ENCODE results near the gene HMX1. TPM values are rescaled to one million over a fixed set of nuclear protein-coding genes. Genes with fewer than 3 reads are reported as not detected.

Gene HMX1
- polyA plus RNA-seq, 4 donors, result not detected

DNA sequence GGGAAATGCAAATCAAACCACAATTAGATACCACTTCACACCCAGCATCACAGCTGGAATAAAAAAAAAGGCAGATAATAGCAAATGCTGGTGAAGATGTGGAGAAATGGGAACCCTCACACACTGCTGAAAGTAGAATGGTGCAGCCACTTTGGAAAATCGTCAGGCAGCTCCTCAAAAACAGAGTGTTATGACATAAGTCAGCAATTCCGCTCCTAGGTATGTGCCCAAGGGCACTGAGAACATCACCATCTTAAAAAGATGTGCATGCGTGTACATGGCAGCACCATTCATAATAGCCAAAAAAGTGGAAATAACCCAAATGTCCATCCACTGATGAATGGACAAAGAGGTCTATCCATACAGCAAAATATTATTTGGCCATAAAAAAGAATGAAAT is 28.0 kb downstream of the HMX1 start:
- DNase-seq (ENCODE audit: low read depth in 4 of 4, low spot score in 2 of 4), result no peak

DNA sequence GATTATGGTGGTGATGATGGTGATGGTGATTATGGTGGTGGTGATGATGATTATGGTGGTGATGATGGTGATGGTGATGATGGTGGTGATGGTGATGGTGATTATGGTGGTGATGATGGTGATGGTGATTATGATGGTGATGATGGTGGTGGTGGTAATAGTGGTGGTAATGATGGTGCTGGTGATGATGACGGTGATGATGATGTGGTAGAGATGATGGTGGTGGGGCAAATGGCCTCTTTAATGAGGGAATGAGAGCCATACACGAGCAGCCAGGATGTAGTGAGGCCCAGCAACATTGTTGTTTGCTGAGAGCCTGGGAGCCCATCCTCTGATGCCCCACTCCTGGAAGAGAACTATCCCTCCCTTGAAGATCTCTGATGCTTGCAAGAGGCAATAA is 29.0 kb downstream of the HMX1 start:
- DNase-seq (ENCODE audit: low read depth in 4 of 4, low spot score in 2 of 4), result no peak

DNA sequence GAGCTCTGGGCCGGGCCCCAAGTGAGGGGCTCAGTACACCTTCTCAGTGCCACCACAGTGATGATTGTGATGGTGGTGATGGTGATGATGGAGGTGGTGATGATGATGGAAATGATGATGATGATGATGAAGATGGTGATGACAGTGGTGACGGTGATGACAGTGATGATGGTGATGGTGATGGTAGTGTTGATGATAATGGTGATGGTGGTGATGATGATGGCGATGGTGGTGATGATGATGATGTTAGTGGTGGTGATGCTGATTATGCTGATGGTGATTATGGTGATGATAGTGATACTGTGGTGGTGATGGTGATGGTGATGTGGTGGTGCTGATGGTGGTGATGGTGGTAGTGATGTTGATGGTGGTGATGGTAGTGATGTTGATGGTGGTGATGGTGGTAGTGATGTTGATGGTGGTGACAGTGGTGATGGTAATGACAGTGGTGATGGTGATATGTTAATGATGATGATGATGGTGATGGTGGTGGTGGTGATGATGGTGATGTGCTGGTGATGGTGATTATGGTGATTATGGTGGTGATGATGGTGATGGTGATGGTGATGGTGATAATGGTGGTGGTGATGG is 29.9 kb downstream of the HMX1 start:
- no peak for DNase-seq (ENCODE audit: low read depth in 4 of 4, low spot score in 2 of 4)

DNA sequence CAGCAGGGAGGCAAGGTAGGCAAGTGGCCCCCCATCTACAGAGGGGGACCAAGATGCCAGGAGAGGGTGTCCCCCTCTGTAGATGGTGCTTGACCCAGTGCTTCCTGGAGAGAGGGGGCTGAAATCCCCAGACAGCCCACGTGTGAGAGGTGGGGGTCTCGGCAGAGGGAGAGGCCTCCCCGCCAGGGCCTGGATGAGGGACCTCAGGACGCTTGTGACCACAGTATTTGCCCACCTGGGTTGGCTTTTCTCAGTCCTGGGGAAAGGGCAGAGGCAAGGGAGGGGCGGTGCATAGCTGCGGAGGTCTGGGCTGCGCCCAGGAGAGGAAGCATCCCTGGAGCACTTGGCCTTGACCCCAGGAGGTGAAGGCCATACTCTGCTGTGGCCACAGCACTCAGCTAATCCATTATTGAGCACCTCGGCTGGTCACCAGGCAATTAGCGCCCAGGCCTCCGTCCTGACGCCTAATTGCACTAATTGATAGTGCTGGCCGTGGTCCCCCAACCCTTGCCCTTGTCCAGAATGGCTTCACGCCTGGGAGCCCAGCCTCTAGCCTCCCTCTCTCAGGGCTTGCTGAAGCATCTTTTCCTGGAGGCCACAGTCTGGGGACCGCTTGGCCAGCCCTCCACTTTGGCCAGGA is 30.7 kb downstream of the HMX1 start:
- no peak for DNase-seq (ENCODE audit: low read depth in 4 of 4, low spot score in 2 of 4)

DNA sequence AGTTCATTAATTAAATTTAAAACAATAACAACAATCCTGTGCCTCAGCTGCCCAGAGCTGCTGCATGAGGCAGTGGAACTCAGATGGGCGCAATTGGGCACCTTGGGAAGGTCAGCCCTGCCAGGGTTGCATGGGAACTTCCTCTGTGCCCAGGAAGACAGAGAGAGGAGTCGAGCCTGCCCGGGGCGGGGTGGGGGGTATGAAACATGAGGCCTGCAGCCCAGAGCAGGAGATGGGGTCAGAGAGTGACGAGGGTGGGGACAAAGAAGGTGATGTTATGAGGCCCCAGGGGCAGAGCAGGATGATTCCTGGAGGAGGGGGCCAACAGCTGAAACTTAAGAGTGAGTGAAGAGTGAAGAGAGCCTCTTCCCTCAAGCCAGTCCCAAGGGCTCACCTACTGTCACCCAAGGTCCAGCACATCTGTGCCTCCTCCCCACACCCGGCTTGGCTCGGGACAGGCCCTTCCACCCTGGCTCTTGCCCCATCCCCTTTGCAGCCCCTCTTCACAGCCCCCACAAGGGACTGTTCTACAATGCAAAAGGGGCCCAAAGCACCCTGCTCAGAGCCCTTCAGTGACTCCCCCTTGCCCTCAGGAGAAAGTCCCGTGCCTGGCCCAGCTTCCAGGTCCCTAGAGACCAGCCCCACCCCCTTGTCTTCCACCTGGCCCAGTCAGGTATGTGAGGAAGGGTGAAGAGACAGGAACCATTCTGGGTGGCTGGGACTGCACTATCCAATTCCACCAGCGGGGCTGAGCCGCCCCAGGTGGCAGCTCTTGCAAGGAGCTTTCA is 31.4 kb downstream of the HMX1 start:
- DNase-seq (ENCODE audit: low read depth in 4 of 4, low spot score in 2 of 4), result no peak

DNA sequence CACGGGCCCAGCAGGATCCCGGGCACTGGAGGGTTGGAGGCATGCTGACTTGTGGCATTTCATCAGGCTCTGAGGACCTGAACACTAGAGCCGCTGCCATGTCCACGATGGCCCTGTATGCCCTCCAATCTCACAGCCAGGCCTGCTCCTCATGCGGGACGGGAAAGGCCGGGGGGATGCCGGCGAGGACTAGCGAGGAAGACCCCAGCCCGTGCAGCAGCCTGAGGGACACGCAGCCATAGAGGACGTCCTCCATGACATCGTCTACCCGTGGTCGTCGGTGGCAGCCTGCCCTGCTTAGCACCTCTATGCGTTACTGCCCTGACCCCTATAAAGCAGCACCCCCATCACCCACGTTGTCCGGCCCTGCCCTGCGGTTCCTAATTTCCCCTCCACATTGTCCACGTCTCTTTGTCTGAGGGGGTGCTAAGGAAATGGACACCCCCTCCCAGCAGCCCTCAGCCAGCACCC is 32.6 kb downstream of the HMX1 start:
- no peak for DNase-seq (ENCODE audit: low read depth in 4 of 4, low spot score in 2 of 4)

DNA sequence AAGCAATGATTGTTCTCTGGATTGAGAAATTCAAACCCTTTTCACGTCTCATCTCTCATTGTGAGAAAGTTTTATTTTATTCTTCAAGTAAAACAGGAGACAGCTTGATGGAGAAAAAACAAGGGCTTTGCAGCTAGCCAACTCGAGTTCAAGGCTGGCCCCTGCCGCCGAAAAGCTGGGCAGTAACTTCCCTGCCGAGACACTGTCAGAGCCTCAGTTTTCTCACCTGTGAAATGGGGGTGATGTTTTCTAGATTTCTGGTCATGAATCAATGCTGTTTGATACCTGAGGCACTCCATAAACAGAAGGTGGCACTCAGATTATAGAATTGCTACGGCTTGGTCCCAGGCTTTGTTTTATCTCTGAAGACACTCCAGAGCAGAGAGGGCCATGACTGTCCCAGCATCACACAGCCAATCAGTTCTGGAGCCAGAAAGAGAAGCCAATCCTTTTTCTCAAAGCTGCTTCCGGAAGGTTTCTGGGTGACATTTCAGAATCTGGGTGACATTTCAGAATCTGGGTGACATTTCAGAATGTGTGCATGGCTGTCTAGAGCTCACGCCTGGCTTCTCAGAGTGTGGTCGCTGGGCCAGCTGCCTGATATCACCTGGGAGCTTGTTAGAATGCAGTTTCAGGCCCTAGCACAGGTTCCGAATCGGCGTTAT is 33.2 kb downstream of the HMX1 start:
- no peak for DNase-seq (ENCODE audit: low read depth in 4 of 4, low spot score in 2 of 4)

DNA sequence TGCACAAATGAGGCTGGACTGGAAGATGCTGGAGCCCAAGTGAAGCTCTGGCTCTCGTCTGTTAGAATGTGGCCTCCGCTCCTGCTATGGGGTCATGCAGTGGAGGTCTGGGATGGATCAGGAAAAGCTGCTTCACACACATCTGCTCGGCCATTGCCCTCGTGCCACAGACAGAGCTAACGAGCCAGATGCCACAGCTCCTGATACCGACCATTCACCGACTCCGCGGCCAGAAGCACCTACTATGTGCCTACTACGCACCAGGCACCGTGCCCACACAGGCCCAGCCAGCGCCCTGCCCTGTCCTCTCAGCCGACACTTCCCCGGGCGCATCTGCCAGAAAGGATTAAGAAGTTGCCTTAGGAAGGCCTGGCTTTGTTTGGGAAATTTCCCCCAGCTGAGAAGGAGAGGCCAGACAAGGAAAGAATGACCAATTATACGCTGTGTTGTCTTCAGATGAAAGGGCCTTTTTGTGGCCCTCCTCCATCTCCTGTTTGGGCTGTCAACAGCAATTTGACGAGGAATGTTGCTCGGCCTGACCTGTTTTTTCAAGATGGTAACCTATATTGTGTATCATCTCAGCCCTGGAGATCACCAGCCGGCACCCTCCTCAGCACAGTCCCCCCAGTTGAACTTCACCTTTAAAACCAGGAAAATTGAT is 34.3 kb downstream of the HMX1 start:
- DNase-seq (ENCODE audit: low read depth in 4 of 4, low spot score in 2 of 4), result no peak

DNA sequence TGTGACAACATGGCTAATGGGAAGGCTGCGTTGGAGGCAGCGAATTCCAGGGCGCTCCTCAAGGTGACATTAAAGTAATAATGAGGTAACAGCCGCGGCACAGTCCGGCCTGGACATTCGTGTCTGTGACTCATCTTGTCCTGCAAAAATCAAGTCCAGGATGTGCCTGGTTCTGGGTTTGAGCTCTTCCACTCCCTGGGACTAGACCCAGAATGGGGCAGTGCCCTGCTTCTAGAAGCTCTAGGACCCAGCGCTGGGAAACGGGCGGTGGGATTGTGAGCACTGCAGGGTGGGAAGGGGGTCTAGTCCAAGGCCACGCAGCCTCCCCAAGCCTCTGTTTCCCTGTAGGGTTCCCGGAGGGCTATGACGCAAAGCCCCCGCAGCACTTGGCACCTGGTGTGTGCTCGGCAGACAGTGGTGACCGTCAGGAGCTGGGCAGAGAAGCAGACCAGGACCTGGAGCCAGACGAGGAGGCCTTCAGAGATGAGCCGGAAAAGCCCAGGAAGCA is 34.9 kb downstream of the HMX1 start:
- DNase-seq (ENCODE audit: low read depth in 4 of 4, low spot score in 2 of 4), result no peak

DNA sequence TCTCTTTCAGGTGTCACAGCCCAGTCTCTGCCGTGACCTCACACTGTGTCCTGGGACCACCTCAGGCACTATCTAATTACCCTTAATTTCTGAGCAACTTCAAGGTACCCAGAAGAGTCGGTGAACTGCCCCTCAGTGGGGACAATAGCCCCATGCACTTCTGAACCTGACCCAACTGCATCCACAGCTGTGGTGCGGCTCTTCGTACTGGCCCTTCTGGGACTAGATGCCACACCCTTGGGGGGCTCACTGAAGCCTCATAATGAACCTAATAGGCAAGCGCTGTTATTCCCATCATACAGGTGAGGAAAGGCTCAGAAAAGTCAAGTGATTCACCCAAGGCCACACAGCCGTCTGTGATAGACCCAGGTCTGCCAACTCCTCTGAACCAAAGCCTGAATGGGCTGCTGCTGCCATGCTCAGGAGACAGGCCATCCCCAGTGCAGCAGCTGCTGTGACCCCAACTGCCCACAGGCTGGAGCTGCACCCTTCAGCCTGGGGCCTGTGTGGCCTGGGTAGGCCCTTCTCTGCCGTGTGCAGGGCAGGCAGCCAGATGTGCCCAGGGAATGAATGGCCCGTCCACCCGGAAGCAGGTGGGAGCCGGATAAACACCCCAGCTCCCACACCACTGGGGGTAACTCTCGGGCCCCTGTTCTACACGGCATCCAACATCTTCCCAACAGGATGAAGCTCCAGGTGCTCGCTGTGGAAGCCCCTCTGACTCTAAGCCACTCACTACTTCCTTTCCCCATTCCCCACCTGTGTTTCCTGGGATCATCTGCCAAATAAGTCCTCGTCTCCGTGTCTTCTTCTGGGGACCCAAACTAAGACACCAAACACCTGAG is 35.9 kb downstream of the HMX1 start:
- DNase-seq (ENCODE audit: low read depth in 4 of 4, low spot score in 2 of 4), result no peak

DNA sequence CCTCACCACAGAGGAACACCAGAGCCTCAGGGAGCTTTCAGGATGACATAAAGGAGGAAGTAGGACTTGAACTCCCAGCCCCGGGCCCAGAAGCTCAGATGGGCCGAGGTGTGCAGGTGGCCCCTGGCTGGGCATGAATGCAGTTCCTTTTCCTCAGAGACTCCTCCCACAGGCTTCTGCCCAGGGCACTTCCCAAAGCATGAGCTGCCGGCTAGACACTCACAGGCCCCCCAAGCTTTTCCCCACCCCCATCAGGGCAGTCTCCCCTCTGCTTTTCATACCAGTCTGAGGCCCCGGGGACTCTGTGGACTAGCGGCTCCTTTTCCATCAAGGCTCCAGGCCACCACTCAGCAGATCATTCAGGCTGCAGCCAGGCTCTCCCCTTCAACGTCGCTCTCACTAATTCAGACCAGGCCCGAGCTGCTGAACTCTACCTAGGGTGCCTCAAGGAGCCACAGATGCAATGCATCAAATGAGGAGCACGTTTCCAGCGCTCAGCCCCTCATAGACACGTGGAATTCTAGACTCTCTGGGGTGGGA is 36.9 kb downstream of the HMX1 start:
- DNase-seq (ENCODE audit: low read depth in 4 of 4, low spot score in 2 of 4), result no peak

DNA sequence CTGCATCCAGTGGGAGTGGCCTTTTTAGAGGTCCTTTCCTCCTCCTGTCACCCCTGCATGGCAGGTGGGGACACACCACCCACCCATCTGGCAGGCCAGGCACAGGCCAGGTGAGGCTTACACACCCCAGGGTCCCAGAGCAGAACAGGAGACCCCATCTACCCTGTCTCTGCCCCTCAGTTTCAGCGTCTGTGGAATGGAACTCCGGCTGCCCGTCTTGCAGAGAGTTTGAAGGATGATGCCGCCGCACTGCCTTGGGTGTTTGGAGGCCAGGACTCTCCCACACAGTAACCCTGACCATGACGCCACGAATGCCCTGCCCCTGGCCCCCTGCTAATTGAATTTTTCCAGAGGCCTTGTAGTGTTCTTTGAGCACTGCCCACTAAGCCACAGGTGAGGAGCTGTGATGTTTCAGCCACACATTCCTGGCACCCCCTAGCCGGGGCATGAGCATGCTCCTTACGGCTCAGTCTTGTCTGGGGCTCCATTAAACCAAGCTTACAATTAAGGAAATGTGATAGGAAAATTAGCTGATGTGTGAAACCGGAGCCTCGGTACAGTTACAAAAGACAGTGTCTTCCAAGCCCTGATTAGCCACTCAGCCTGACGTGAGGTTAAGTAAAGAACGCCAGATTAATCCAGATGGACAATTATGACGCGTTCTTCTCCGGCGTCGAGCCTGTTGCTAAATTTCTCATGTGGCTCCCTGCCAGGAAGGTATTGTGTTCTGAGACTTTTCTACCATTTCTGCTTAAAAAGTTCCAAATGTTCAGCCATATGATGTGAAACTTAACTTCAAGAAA is 39.3 kb downstream of the HMX1 start:
- DNase-seq (ENCODE audit: low read depth in 4 of 4, low spot score in 2 of 4), result no peak

DNA sequence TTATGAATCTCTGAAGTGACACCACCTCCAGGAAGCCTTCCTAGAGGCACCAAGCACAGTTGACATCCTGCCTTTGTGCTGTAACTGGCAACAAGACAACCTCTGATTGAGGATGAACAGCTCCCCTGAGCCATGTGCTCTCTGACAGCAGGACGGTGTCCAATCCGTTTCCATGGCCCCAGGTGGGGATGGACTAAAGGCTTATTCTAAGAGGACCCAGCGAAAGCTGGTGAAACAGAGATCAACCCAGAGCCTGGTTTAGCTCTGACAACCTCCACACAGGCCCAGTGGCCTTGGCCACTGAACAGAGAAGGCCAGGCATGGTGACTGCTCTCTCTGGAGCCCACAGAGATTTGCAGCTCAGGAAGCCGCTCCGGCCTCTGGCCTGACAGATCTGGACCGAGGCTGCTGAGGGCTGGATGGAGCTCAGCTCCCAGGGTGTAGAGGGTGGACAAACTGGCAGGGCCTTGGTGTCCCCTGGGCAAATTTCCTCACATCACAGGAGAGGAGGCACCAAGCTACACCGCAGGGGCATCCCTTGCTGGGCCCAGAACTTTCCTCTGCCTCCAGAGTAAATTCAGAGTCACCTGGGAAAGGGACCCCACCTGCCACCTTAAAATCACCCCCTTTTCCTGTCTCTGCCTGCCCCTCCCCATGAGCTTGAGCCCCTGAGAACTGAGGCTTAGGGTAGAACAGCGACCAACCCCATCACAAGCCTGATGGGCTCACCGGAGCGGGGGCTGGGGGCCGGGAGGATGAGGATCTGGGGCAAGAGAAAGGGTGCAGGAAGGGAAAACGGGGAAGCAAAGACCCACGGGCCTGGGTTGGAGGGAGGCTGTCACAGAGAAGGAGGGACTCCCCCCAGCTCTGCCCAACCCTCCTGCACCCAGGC is 40.2 kb downstream of the HMX1 start:
- DNase-seq (ENCODE audit: low read depth in 4 of 4, low spot score in 2 of 4), result no peak

DNA sequence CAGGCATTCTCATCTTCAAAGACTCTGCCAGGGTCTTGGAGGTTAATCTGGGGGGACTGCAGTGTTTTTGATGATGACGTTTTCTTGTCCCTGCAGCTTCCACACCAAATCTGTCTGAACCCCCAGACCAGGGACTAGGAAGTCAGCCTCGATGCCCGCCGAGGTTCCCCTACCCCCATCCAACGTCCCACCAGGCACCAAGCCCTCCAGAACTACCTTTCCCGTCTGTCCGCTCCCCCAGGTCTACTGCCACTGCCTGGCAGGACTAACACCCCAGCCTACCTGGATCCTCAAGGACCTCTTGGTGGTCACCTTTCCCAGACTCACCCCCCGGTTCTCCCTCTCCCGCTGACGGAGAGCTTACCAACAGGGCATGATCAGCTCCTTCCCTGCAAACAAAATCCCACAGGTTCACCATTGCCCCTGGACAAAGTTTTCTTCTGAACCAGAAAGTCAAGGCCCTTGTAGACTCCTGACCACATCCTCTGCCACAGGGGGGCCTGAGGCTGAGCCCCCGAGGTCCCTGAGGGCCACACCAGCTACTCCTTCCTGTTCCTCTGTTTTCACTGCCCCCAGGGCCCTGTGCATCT is 40.9 kb downstream of the HMX1 start:
- DNase-seq (ENCODE audit: low read depth in 4 of 4, low spot score in 2 of 4), result no peak

DNA sequence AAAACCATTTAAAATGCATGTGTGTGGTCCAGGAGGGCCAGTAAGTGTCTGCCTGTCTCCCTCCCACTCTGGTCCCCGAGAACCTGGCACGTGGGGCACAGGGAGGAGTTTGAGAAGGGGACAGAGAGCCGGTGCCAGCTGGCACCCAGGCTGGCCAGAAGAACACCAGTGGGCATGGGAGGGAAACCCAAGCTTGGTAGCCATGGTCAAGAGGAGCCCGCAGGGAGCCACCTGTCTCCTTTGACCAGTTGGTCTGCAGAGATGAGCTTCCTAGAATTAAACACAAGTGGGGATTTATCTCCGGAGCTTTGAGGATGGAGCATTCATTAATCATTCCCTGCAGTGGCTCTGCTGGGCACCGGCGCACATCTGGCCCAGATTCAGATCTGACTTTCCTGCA is 41.6 kb downstream of the HMX1 start:
- DNase-seq (ENCODE audit: low read depth in 4 of 4, low spot score in 2 of 4), result no peak

DNA sequence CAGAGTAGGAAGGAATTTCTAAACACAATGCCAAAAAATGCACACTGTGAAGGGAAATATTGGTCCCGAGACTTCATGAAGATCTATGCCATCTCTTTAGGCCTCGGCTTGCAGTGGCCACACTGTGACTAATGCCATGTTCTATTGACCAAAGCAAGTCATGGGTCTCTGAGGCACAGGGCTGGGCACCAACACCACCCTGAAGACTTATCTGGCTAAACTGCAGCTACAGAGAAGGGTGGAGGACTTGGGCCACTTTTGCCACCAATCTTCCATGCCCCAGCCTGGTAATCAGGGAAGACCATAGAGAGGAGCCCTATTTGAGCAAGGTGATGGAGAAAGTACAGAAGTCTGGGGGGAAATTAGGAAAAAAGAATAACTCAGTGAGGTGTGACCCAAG is 42.1 kb downstream of the HMX1 start:
- DNase-seq (ENCODE audit: low read depth in 4 of 4, low spot score in 2 of 4), result no peak

DNA sequence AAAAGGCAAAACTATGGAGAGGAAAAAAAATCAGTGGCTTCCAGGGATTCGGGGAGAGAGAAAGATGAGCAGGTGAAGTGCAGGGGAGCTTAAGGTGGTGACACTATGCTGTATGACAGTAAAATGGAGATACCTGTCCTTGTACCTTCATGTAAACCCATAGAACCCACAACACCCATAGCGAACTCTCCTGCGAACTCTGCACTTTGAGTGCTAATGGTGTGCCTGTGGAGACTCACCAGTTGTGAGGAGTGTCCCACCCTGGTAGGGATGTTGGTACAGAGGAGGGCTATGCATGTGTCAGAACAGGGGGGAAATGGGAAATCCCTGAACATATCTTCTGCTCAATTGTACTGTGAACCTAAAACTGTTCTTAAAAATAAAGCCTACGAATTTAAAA is 42.8 kb downstream of the HMX1 start:
- DNase-seq (ENCODE audit: low read depth in 4 of 4, low spot score in 2 of 4), result no peak
